ENCODE results near the gene CFAP53.

GRCh38 chr18:50286391-50287027 is 20.2 kb upstream of the CFAP53 start:
- TF ChIP-seq ISL1 (CRISPR knock-in tag; IDR thresholded peaks at IDR 0.05) (no peak), SNAI2 (CRISPR knock-in tag; IDR thresholded peaks at IDR 0.05) (no peak), ARNTL (CRISPR knock-in tag; IDR thresholded peaks at IDR 0.05; ENCODE audit: borderline replicate concordance, low read depth) (no peak), CSRNP3 (CRISPR knock-in tag; IDR thresholded peaks at IDR 0.05) (no peak), ZFP3 (CRISPR knock-in tag; IDR thresholded peaks at IDR 0.05) (no peak), ESRRG (CRISPR knock-in tag; IDR thresholded peaks at IDR 0.05) (no peak), OSR1 (CRISPR knock-in tag; IDR thresholded peaks at IDR 0.05) (no peak), ZC3H10 (CRISPR knock-in tag; IDR thresholded peaks at IDR 0.05) (no peak), ZNF565 (CRISPR knock-in tag; conservative IDR thresholded peaks at IDR 0.05; ENCODE audit: low read depth) (no peak), RARB (CRISPR knock-in tag; IDR thresholded peaks at IDR 0.05) (no peak), ZFP30 (CRISPR knock-in tag; IDR thresholded peaks at IDR 0.05) (no peak)
- TF ChIP-seq, protein P1, sequence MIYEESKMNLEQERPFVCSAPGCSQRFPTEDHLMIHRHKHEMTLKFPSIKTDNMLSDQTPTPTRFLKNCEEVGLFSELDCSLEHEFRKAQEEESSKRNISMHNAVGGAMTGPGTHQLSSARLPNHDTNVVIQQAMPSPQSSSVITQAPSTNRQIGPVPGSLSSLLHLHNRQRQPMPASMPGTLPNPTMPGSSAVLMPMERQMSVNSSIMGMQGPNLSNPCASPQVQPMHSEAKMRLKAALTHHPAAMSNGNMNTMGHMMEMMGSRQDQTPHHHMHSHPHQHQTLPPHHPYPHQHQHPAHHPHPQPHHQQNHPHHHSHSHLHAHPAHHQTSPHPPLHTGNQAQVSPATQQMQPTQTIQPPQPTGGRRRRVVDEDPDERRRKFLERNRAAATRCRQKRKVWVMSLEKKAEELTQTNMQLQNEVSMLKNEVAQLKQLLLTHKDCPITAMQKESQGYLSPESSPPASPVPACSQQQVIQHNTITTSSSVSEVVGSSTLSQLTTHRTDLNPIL (CRISPR knock-in tag; IDR thresholded peaks at IDR 0.05; ENCODE audit: low read depth), result no peak
- TF ChIP-seq, protein P2, sequence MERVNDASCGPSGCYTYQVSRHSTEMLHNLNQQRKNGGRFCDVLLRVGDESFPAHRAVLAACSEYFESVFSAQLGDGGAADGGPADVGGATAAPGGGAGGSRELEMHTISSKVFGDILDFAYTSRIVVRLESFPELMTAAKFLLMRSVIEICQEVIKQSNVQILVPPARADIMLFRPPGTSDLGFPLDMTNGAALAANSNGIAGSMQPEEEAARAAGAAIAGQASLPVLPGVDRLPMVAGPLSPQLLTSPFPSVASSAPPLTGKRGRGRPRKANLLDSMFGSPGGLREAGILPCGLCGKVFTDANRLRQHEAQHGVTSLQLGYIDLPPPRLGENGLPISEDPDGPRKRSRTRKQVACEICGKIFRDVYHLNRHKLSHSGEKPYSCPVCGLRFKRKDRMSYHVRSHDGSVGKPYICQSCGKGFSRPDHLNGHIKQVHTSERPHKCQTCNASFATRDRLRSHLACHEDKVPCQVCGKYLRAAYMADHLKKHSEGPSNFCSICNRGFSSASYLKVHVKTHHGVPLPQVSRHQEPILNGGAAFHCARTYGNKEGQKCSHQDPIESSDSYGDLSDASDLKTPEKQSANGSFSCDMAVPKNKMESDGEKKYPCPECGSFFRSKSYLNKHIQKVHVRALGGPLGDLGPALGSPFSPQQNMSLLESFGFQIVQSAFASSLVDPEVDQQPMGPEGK (CRISPR knock-in tag; IDR thresholded peaks at IDR 0.05; ENCODE audit: borderline replicate concordance), result no peak
- TF ChIP-seq, protein P3, sequence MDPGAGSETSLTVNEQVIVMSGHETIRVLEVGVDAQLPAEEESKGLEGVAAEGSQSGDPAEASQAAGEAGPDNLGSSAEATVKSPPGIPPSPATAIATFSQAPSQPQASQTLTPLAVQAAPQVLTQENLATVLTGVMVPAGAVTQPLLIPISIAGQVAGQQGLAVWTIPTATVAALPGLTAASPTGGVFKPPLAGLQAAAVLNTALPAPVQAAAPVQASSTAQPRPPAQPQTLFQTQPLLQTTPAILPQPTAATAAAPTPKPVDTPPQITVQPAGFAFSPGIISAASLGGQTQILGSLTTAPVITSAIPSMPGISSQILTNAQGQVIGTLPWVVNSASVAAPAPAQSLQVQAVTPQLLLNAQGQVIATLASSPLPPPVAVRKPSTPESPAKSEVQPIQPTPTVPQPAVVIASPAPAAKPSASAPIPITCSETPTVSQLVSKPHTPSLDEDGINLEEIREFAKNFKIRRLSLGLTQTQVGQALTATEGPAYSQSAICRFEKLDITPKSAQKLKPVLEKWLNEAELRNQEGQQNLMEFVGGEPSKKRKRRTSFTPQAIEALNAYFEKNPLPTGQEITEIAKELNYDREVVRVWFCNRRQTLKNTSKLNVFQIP (CRISPR knock-in tag; IDR thresholded peaks at IDR 0.05; ENCODE audit: borderline replicate concordance, low read depth), result no peak

Measured in SK-N-SH treated with all-trans-retinoic acid at 6 μM for 48 hours (cell line).